PC-9 (cell line): Measurements from ENCODE around the gene SHROOM3. TPM values are rescaled to one million over a fixed set of nuclear protein-coding genes. Genes with fewer than 3 reads are reported as not detected.
A peak's percentile ranks its signal among the peaks of the same experiment; 100 is the strongest.
"Not testable (repeated sequence)": the region's sequence is repeated elsewhere in the genome, so short reads cannot be mapped to it uniquely, and the experiment has no call there.

Experiments
- BruUV-seq: library from RNA; stranded (reverse); fragments of 400-500 nt; replicated peaks from 2 replicates; lab custom pipeline; 2021; lab: Mats Ljungman, UMichigan
- CTCF ChIA-PET: fragments of 300-600 bp; sonication (Branson Sonifier 250); formaldehyde crosslinking; loops from one replicate; lab custom pipeline; 2022; ENCODE audit warnings: antibody characterized with exemption; lab: Charles Lee
- POLR2A ChIA-PET: fragments of 300-600 bp; sonication (Branson Sonifier 250); formaldehyde crosslinking; loops from one replicate; lab custom pipeline; 2022; ENCODE audit warnings: antibody characterized with exemption; ENCODE audit not compliant: unreplicated experiment; lab: Charles Lee
- DNase-seq, 2 experiments: peaks; one replicate each; pipeline versions ENCODE4 v3.0.0 to v3.0.0-alpha.2; 2015 to 2022; ENCODE audit warnings: mixed read lengths in 1 of 2
- H2AFZ ChIP-seq: fragments of 200-600 bp; sonication (generic); 2 replicates; pipeline ENCODE4 v1.8.1; 2017; ENCODE audit warnings: antibody characterized with exemption
- H3F3A ChIP-seq: fragments of 200-600 bp; sonication (generic); 2 replicates; pipeline ENCODE4 v1.8.1; 2017; ENCODE audit warnings: antibody characterized with exemption, mild to moderate bottlenecking, low read depth; ENCODE audit not compliant: insufficient read depth
- H3K27ac ChIP-seq: fragments of 200-600 bp; sonication (generic); 2 replicates; pipeline ENCODE4 v1.6.1; 2016; ENCODE audit warnings: mixed run types
- H3K27me3 ChIP-seq: fragments of 200-600 bp; sonication (generic); 2 replicates; pipeline ENCODE4 v1.6.1; 2016; ENCODE audit warnings: low read depth, mixed run types; ENCODE audit not compliant: insufficient read depth
- H3K36me3 ChIP-seq: fragments of 200-600 bp; sonication (generic); 2 replicates; pipeline ENCODE4 v1.6.1; 2016; ENCODE audit warnings: low read depth, mixed run types
- H3K4me1 ChIP-seq: fragments of 200-600 bp; sonication (generic); replicated peaks from 2 replicates; pipeline ENCODE4 v1.6.1; 2016; ENCODE audit warnings: mixed run types; ENCODE audit not compliant: insufficient read depth
- H3K4me2 ChIP-seq: fragments of 200-600 bp; sonication (generic); 2 replicates; pipeline ENCODE4 v1.6.1; 2017; ENCODE audit warnings: mixed run types
- H3K4me3 ChIP-seq: fragments of 200-600 bp; sonication (generic); 2 replicates; pipeline ENCODE4 v1.6.1; 2016; ENCODE audit warnings: mixed run types
- H3K79me2 ChIP-seq: fragments of 200-600 bp; sonication (generic); 2 replicates; pipeline ENCODE4 v1.6.1; 2017; ENCODE audit warnings: low read depth, mixed run types
- H3K9me2 ChIP-seq: fragments of 200-600 bp; sonication (generic); 2 replicates; pipeline ENCODE4 v1.8.1; 2017; ENCODE audit warnings: mild to moderate bottlenecking; ENCODE audit not compliant: insufficient read depth
- H3K9me3 ChIP-seq: fragments of 200-600 bp; sonication (generic); 2 replicates; pipeline ENCODE4 v1.8.1; 2016; ENCODE audit warnings: low read depth; ENCODE audit not compliant: insufficient read depth
- H4K20me1 ChIP-seq: fragments of 200-600 bp; sonication (generic); 2 replicates; pipeline ENCODE4 v1.8.1; 2017; ENCODE audit not compliant: insufficient read depth
- CTCF ChIP-seq: fragments of 200-600 bp; sonication (generic); conservative IDR thresholded peaks from 2 replicates; pipeline ENCODE4 v1.6.1; 2017; ENCODE audit warnings: mixed run types, antibody characterized with exemption, mild to moderate bottlenecking, moderate library complexity
- EZH2 ChIP-seq: fragments of 200-600 bp; sonication (generic); IDR thresholded peaks from 2 replicates; pipeline ENCODE4 v1.8.0; 2017; ENCODE audit warnings: antibody characterized with exemption, low read depth
- intact Hi-C: fragments of 100-400 bp; cut with micrococcal nuclease; formaldehyde crosslinking; loops from one replicate; pipeline ENCODE4 v1.10.0; 2022; ENCODE audit not compliant: unreplicated experiment
- total RNA-seq: library from RNA; stranded (reverse); gene quantifications from 2 replicates; pipeline ENCODE4 v1.2.3, GENCODE V29; 2021

The SHROOM3 gene
- total RNA-seq, 1 experiment from 2014 or later, result 44.3 TPM

- CTCF ChIA-PET, result interaction anchor here (0.7 kb wide), 1 partner anchor 75 kb away, joined by 4 read pairs; no protein-coding TSS in a partner anchor
- no TSS peak for BruUV-seq
- POLR2A ChIA-PET, result no interaction called here
- peaks cover 61% of the 10 kb centered on the region for H3K79me2 ChIP-seq
- H3K4me1 ChIP-seq, result peaks cover 33% of the 10 kb centered on the region
- H3F3A ChIP-seq, result peaks cover 4% of the 10 kb centered on the region; the same call in 1 of the 2 replicates
- intact Hi-C loops, result no loop called here
- no peak overlapping the region for H2AFZ ChIP-seq
- no peaks in the 10 kb centered on the region for H4K20me1 ChIP-seq
- no peaks in the 10 kb centered on the region; the same call in 1 of the 2 replicates for H3K36me3 ChIP-seq
- TF ChIP-seq CTCF (no peak), EZH2 (no peak)
- H3K27me3 ChIP-seq, result no peaks in the 10 kb centered on the region
- H3K9me2 ChIP-seq, result no peaks in the 10 kb centered on the region
- no peak overlapping the region for H3K27ac ChIP-seq
- H3K4me2 ChIP-seq, result no peak overlapping the region
- H3K9me3 ChIP-seq, result no peaks in the 10 kb centered on the region
- H3K4me3 ChIP-seq, result no peak overlapping the region
- no peak for DNase-seq
Measured at GRCh38 chr4:76726631-76727030, 291.6 kb downstream of the SHROOM3 start.

- H3K4me2 ChIP-seq, H3K9me2 ChIP-seq, POLR2A ChIA-PET, H3F3A ChIP-seq, BruUV-seq, H3K27ac ChIP-seq, intact Hi-C loops, H3K27me3 ChIP-seq, H3K4me3 ChIP-seq, H3K9me3 ChIP-seq, DNase-seq, CTCF ChIA-PET, H3K36me3 ChIP-seq, H4K20me1 ChIP-seq, H2AFZ ChIP-seq: not testable (repeated sequence)
- peaks cover 27% of the 10 kb centered on the region for H3K4me1 ChIP-seq
- H3K79me2 ChIP-seq, result peaks cover 52% of the 10 kb centered on the region
Measured at GRCh38 chr4:76727934-76728333, 292.9 kb downstream of the SHROOM3 start.

GRCh38 chr4:76729460-76729859 lies 294.4 kb downstream of the SHROOM3 start:
- ChIA-PET POLR2A (interaction anchor here (0.6 kb wide), 2 partner anchors 91 to 871 kb away, joined by 9 to 13 read pairs; no protein-coding TSS in a partner anchor), CTCF (no interaction called here)
- H2AFZ ChIP-seq, result no peak overlapping the region
- no peaks in the 10 kb centered on the region for H3K9me2 ChIP-seq
- H3K4me3 ChIP-seq, result no peak overlapping the region
- 0 out of 2 replicates have a peak overlapping the region, but pooled peaks have one; percentile 9 for H3K27ac ChIP-seq
- no TSS peak for BruUV-seq
- H3K27me3 ChIP-seq, result no peaks in the 10 kb centered on the region
- no peak overlapping the region for H3K4me2 ChIP-seq
- peaks cover 7% of the 10 kb centered on the region; the same call in 1 of the 2 replicates for H3F3A ChIP-seq
- intact Hi-C loops, result no loop called here
- DNase-seq, result no peak
- no peaks in the 10 kb centered on the region for H4K20me1 ChIP-seq
- no peaks in the 10 kb centered on the region for H3K9me3 ChIP-seq
- peaks cover 43% of the 10 kb centered on the region for H3K79me2 ChIP-seq
- H3K36me3 ChIP-seq, result peaks cover 4% of the 10 kb centered on the region; the same call in 1 of the 2 replicates
- TF ChIP-seq EZH2, result no peak
- no peak for TF ChIP-seq CTCF
- H3K4me1 ChIP-seq, result peaks cover 15% of the 10 kb centered on the region
